IMR-90 (cell line): ENCODE data around the gene ERC2. TPM values are rescaled to one million over a fixed set of nuclear protein-coding genes. Genes with fewer than 3 reads are reported as not detected.

Experiments used
- ATAC-seq: fragments of 200-7000 bp; cut with Tn5 transposase; 2 replicates; pipeline ENCODE4 v1.9.1; 2020; ENCODE audit warnings: low read depth, mild to moderate bottlenecking, moderate library complexity
- BruUV-seq: library from RNA; stranded (reverse); fragments of 400-500 nt; replicated peaks from 2 replicates; lab custom pipeline; 2021; lab: Mats Ljungman, UMichigan
- CTCF ChIA-PET: fragments of 300-600 bp; formaldehyde crosslinking; extraction: SDS; loops from one replicate; lab custom pipeline; 2021; ENCODE audit warnings: antibody characterized with exemption; lab: Yijun Ruan, JAX
- POLR2A ChIA-PET: fragments of 300-600 bp; sonication (Branson Sonifier 250); formaldehyde crosslinking; loops from one replicate; lab custom pipeline; 2022; ENCODE audit warnings: antibody characterized with exemption; ENCODE audit not compliant: unreplicated experiment; lab: Charles Lee
- DNase-seq: peaks from one replicate; pipeline ENCODE4 v3.0.0; 2013
- H2AFZ ChIP-seq: replicated peaks from 2 replicates; pipeline ENCODE3; 2013; ENCODE audit warnings: low read length, mild to moderate bottlenecking; ENCODE audit not compliant: poor library complexity
- H2AK5ac ChIP-seq: 2 replicates; pipeline ENCODE4 v1.6.1; 2013; ENCODE audit warnings: low read depth, low read length, inconsistent platforms
- H2AK9ac ChIP-seq: replicated peaks from 2 replicates; pipeline ENCODE3; 2013; ENCODE audit warnings: mild to moderate bottlenecking, low read depth, low read length, moderate library complexity; ENCODE audit not compliant: poor library complexity
- H2BK120ac ChIP-seq: 2 replicates; pipeline ENCODE4 v1.6.1; 2013; ENCODE audit warnings: low read depth, low read length, inconsistent platforms
- H2BK15ac ChIP-seq: 3 replicates; pipeline ENCODE4 v1.6.1; 2013; ENCODE audit warnings: low read depth, low read length, inconsistent platforms
- H2BK20ac ChIP-seq: 2 replicates; pipeline ENCODE4 v1.6.1; 2013; ENCODE audit warnings: low read depth, mild to moderate bottlenecking, inconsistent platforms, low read length, moderate library complexity
- H2BK5ac ChIP-seq: 2 replicates; pipeline ENCODE4 v1.6.1; 2013; ENCODE audit warnings: mild to moderate bottlenecking, low read depth, low read length, inconsistent platforms; ENCODE audit not compliant: poor library complexity, severe bottlenecking
- H3K14ac ChIP-seq: replicated peaks from 2 replicates; pipeline ENCODE4 v1.6.1; 2013; ENCODE audit warnings: low read depth, low read length, inconsistent platforms
- H3K18ac ChIP-seq: 2 replicates; pipeline ENCODE4 v1.6.1; 2013; ENCODE audit warnings: low read depth, low read length, control low read depth
- H3K23ac ChIP-seq: 2 replicates; pipeline ENCODE4 v1.6.1; 2013; ENCODE audit warnings: low read depth, low read length, inconsistent platforms
- H3K27ac ChIP-seq: 2 replicates; pipeline ENCODE4 v1.5.1; 2013; ENCODE audit warnings: mild to moderate bottlenecking, control low read depth, low read length; ENCODE audit not compliant: insufficient read depth
- H3K27me3 ChIP-seq: 2 replicates; pipeline ENCODE4 v1.6.1; 2013; ENCODE audit warnings: low read length; ENCODE audit not compliant: control insufficient read depth, insufficient read depth
- H3K36me3 ChIP-seq: 2 replicates; pipeline ENCODE4 v1.6.1; 2013; ENCODE audit warnings: low read length, mixed read lengths; ENCODE audit not compliant: control insufficient read depth, insufficient read depth
- H3K4ac ChIP-seq: 2 replicates; pipeline ENCODE4 v1.6.1; 2013; ENCODE audit warnings: low read depth, low read length, inconsistent platforms
- H3K4me1 ChIP-seq: 2 replicates; pipeline ENCODE4 v1.6.1; 2013; ENCODE audit warnings: low read length, mixed read lengths; ENCODE audit not compliant: control insufficient read depth, insufficient read depth
- H3K4me2 ChIP-seq: 2 replicates; pipeline ENCODE4 v1.6.1; 2013; ENCODE audit warnings: low read depth, mild to moderate bottlenecking, control low read depth, low read length, moderate library complexity
- H3K4me3 ChIP-seq: 2 replicates; pipeline ENCODE4 v1.5.1; 2013; ENCODE audit warnings: low read depth, mild to moderate bottlenecking, control low read depth, low read length, moderate library complexity; ENCODE audit not compliant: insufficient read depth
- H3K56ac ChIP-seq: 2 replicates; pipeline ENCODE4 v1.6.1; 2013; ENCODE audit warnings: low read length, inconsistent platforms; ENCODE audit not compliant: insufficient read depth; ENCODE audit errors: extremely low read depth
- H3K79me1 ChIP-seq, 2 experiments: 2 replicates each; pipeline ENCODE4 v1.6.1; 2013; ENCODE audit warnings: low read length in 2 of 2, inconsistent platforms in 1 of 2, low read depth in 1 of 2
- H3K9ac ChIP-seq: 2 replicates; pipeline ENCODE4 v1.6.1; 2013; ENCODE audit warnings: low read depth, low read length, control low read depth
- H3K9me1 ChIP-seq: 2 replicates; pipeline ENCODE4 v1.6.1; 2013; ENCODE audit warnings: low read length, inconsistent platforms; ENCODE audit not compliant: insufficient read depth
- H3K9me3 ChIP-seq: 2 replicates; pipeline ENCODE4 v1.6.1; 2013; ENCODE audit warnings: low read length; ENCODE audit not compliant: control insufficient read depth, insufficient read depth
- H4K20me1 ChIP-seq: 2 replicates; pipeline ENCODE4 v1.6.1; 2013; ENCODE audit warnings: low read length, inconsistent platforms; ENCODE audit not compliant: insufficient read depth
- H4K5ac ChIP-seq: 2 replicates; pipeline ENCODE4 v1.6.1; 2013; ENCODE audit warnings: mild to moderate bottlenecking, low read depth, low read length, control low read depth
- H4K8ac ChIP-seq, 2 experiments: 2 replicates each; pipeline ENCODE4 v1.6.1; 2013; ENCODE audit warnings: low read depth in 2 of 2, low read length in 2 of 2, control low read depth in 1 of 2, inconsistent platforms in 1 of 2
- H4K91ac ChIP-seq: 2 replicates; pipeline ENCODE4 v1.6.1; 2013; ENCODE audit warnings: low read depth, low read length, inconsistent platforms; ENCODE audit not compliant: insufficient read depth
- BHLHE40 ChIP-seq: fragments of 150-350 bp; IDR thresholded peaks from 2 replicates; pipeline ENCODE4 v1.6.1; 2016; ENCODE audit warnings: mild to moderate bottlenecking, low read depth, low read length
- CEBPB ChIP-seq: IDR thresholded peaks from 2 replicates; pipeline ENCODE4 v1.6.1; 2012; ENCODE audit warnings: low read depth, low read length, improper control_type of control experiment
- CHD1 ChIP-seq: IDR thresholded peaks from 2 replicates; pipeline ENCODE4 v1.6.1; 2012; ENCODE audit warnings: low read depth, low read length, improper control_type of control experiment
- MAZ ChIP-seq: IDR thresholded peaks from 2 replicates; pipeline ENCODE4 v1.6.1; 2012; ENCODE audit warnings: low read depth, mild to moderate bottlenecking, low read length, improper control_type of control experiment, moderate library complexity, borderline replicate concordance
- NFE2L2 ChIP-seq: fragments of 150-350 bp; IDR thresholded peaks from 2 replicates; pipeline ENCODE4 v1.6.1; 2016; ENCODE audit warnings: low read depth, mild to moderate bottlenecking, low read length
- POLR2A ChIP-seq: IDR thresholded peaks from 2 replicates; pipeline ENCODE4 v1.6.1; 2012; ENCODE audit warnings: mild to moderate bottlenecking, low read depth, low read length
- RAD21 ChIP-seq: IDR thresholded peaks from 2 replicates; pipeline ENCODE4 v1.6.1; 2012; ENCODE audit warnings: low read length, improper control_type of control experiment
- RCOR1 ChIP-seq: IDR thresholded peaks from 2 replicates; pipeline ENCODE4 v1.6.1; 2012; ENCODE audit warnings: mild to moderate bottlenecking, low read length, improper control_type of control experiment; ENCODE audit not compliant: insufficient replicate concordance
- RFX5 ChIP-seq: IDR thresholded peaks from 2 replicates; pipeline ENCODE4 v1.8.0; 2012; ENCODE audit warnings: low read depth, mild to moderate bottlenecking, low read length, moderate library complexity
- WGBS, 2 experiments: methylation state at CpG; one replicate each; pipeline versions ENCODE4 v1.1.5 to v1.1.7; 2013; ENCODE audit warnings: missing lambda C conversion rate in 2 of 2; ENCODE audit not compliant: insufficient read length in 1 of 2; ENCODE audit errors: extremely low coverage in 2 of 2; 5-methylcytosine and 5-hydroxymethylcytosine counted together
- dilution Hi-C: fragments of 300-500 bp; cut with HindIII; formaldehyde crosslinking; loops from one replicate; pipeline ENCODE4 v1.14.3; 2018; ENCODE audit warnings: low sequenced_read_pairs; ENCODE audit not compliant: unreplicated experiment
- in situ Hi-C: fragments of 300-500 bp; cut with MboI; formaldehyde crosslinking; loops from 3 replicates; pipeline ENCODE4 v1.14.3; 2019; ENCODE audit warnings: low sequenced_read_pairs, inconsistent platforms, mixed read lengths
- intact Hi-C: fragments of 100-400 bp; cut with micrococcal nuclease; formaldehyde crosslinking; loops from 2 replicates; pipeline ENCODE4 v1.10.0; 2022
- polyA plus RNA-seq, 3 experiments: library from polyadenylated mRNA; depleted of rRNA; stranded (reverse); fragments of >200 nt; gene quantifications; 2 replicates each; pipeline ENCODE4 v1.2.3, GENCODE V29; 2012; ENCODE audit warnings: low replicate concordance in 1 of 3
- total RNA-seq: library from RNA; depleted of rRNA; stranded (reverse); fragments of >200 nt; gene quantifications from 2 replicates; pipeline ENCODE4 v1.2.3, GENCODE V29; 2012
- TF ChIP-seq, protein P1 (sequence below): fragments of 150-350 bp; IDR thresholded peaks from 2 replicates; pipeline ENCODE4 v1.6.1; 2016; ENCODE audit warnings: low read depth, mild to moderate bottlenecking, low read length, moderate library complexity, borderline replicate concordance

ERC2 gene
- total and polyA plus RNA-seq, 2 of the 4 experiments (the other 2 are of a cell fraction) = 0.17 to 0.18 TPM

DNA sequence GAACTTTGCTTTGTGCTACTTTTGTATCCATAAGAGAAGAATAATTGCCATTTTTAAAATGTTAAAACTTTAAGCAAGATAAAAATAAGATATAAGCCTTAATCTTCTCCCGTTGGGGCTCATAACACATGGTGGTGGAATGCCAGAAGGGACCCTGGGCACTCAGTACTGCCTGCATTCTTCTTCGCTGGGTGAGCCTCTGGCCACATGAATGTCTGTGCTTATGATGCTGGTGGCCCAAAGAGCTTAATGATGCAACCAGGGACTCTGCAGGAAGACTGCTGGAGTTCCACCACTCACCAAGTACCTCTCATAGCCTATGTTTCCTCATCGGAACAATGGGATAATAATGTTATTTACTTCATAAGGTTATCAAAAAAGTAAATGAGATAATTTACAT, 103.6 kb downstream of the ERC2 start:
- no peak overlapping the region for H3K9ac ChIP-seq
- no peak overlapping the region for H3K4me2 ChIP-seq
- dilution Hi-C loops = no loop called here
- CTCF ChIA-PET = no interaction called here
- no peak overlapping the region for H2BK5ac ChIP-seq
- intact Hi-C loops = no loop called here
- no peak overlapping the region for H4K8ac ChIP-seq
- H3K4ac ChIP-seq = no peak overlapping the region
- no peak overlapping the region for H3K23ac ChIP-seq
- H2BK20ac ChIP-seq = no peak overlapping the region
- H2AK9ac ChIP-seq = no peak overlapping the region
- POLR2A ChIA-PET = no interaction called here
- no peaks in the 10 kb centered on the region for H3K79me1 ChIP-seq
- no peaks in the 10 kb centered on the region for H3K9me1 ChIP-seq
- H3K27me3 ChIP-seq = no peaks in the 10 kb centered on the region
- no peaks in the 10 kb centered on the region for H3K36me3 ChIP-seq
- no TSS peak for BruUV-seq
- H2AK5ac ChIP-seq = no peak overlapping the region
- H3K4me1 ChIP-seq = no peaks in the 10 kb centered on the region
- DNase-seq (no peak), ATAC-seq (no peak)
- in situ Hi-C loops = no loop called here
- TF ChIP-seq BHLHE40 (no peak), RAD21 (no peak), CHD1 (no peak), NFE2L2 (no peak), CEBPB (no peak), POLR2A (no peak), RCOR1 (no peak), RFX5 (no peak), MAZ (no peak)
- TF ChIP-seq, protein P1, sequence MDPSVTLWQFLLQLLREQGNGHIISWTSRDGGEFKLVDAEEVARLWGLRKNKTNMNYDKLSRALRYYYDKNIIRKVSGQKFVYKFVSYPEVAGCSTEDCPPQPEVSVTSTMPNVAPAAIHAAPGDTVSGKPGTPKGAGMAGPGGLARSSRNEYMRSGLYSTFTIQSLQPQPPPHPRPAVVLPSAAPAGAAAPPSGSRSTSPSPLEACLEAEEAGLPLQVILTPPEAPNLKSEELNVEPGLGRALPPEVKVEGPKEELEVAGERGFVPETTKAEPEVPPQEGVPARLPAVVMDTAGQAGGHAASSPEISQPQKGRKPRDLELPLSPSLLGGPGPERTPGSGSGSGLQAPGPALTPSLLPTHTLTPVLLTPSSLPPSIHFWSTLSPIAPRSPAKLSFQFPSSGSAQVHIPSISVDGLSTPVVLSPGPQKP = no peak
- no peak overlapping the region for H4K5ac ChIP-seq
- no peaks in the 10 kb centered on the region for H3K9me3 ChIP-seq
- H3K27ac ChIP-seq = no peak overlapping the region
- no peak overlapping the region for H3K56ac ChIP-seq
- H4K91ac ChIP-seq = no peak overlapping the region
- no peak overlapping the region for H3K14ac ChIP-seq
- H2BK120ac ChIP-seq = no peak overlapping the region
- no CpG with 5 or more reads among the region's 3 CpGs for whole genome bisulfite sequencing, 2 experiments
- H4K20me1 ChIP-seq = no peaks in the 10 kb centered on the region
- H2AFZ ChIP-seq = no peak overlapping the region
- no peak overlapping the region for H3K4me3 ChIP-seq
- H2BK15ac ChIP-seq = no peak overlapping the region
- no peak overlapping the region for H3K18ac ChIP-seq
